ENCODE results near the gene KLHL18. TPM values are rescaled to one million over a fixed set of nuclear protein-coding genes. Genes with fewer than 3 reads are reported as not detected.

Gene KLHL18
- polyA plus RNA-seq, 3 donors = 43.4 to 63.3 (median 45.3) TPM

GRCh38 chr3:47265725-47266428 lies 16.9 kb upstream of the KLHL18 start:
- intact Hi-C loops (cut with micrococcal nuclease) = loop anchor here in 1 of 2 donors (10.0 kb wide), 1 partner anchor 49 kb away; no protein-coding TSS in a partner anchor
- Histone ChIP-seq H3K27me3 (ENCODE audit: control insufficient read depth in 2 of 2, insufficient read depth in 2 of 2, low read length in 2 of 2) (no peaks in the 10 kb centered on the region), H3K9ac (ENCODE audit: insufficient read depth, low read length, poor library complexity, severe bottlenecking) (no peak overlapping the region), H3K4me3 (replicated peaks in 1 of 3; ENCODE audit: low read depth in 2 of 3, low read length in 3 of 3) (no peak overlapping the region), H4K20me1 (ENCODE audit: insufficient read depth, low read length) (no peaks in the 10 kb centered on the region), H3K4me2 (replicated peaks; ENCODE audit: extremely low read depth, low read length, poor library complexity, severe bottlenecking) (no peak overlapping the region), H3K79me2 (ENCODE audit: insufficient read depth, low read length) (no peaks in the 10 kb centered on the region), H3K27ac (ENCODE audit: low read depth in 1 of 2, low read length in 2 of 2) (no peak overlapping the region), H3K9me3 (replicated peaks in 1 of 2; ENCODE audit: control insufficient read depth in 1 of 2, insufficient read depth in 1 of 2, low read length in 2 of 2) (no peaks in the 10 kb centered on the region), H3K36me3 (replicated peaks in 1 of 2; ENCODE audit: control insufficient read depth in 1 of 2, insufficient read depth in 2 of 2, low read length in 2 of 2) (no peaks in the 10 kb centered on the region), H2AFZ (ENCODE audit: insufficient read depth, low read depth, low read length, poor library complexity, severe bottlenecking) (no peak overlapping the region), H3K4me1 (ENCODE audit: control insufficient read depth in 1 of 2, insufficient read depth in 2 of 2, low read length in 2 of 2) (peaks cover 7 to 18% of the 10 kb centered on the region in 2 donors)
- DNase-seq = no peak
- peaks cover 28% of the 10 kb centered on the region for H3K4me1 Mint-ChIP-seq
- WGBS (ENCODE audit: insufficient coverage) = 98% methylated on average over 4 of the region's 10 CpGs
- H3K27ac Mint-ChIP-seq = no peak overlapping the region
- peaks cover 2 to 5% of the 10 kb centered on the region in 2 donors for H3K36me3 Mint-ChIP-seq
- peaks cover 0 to 4% (median 2%) of the 10 kb centered on the region in 3 donors for H3K27me3 Mint-ChIP-seq (ENCODE audit: low read depth in 3 of 3)
- no peak for TF ChIP-seq CTCF (IDR thresholded peaks at IDR 0.05)
- H3K9me3 Mint-ChIP-seq = no peaks in the 10 kb centered on the region
- H3K4me3 Mint-ChIP-seq = no peak overlapping the region

GRCh38 chr3:47266709-47267489 lies 15.8 kb upstream of the KLHL18 start:
- Histone ChIP-seq H3K27me3 (ENCODE audit: control insufficient read depth in 2 of 2, insufficient read depth in 2 of 2, low read length in 2 of 2) (no peaks in the 10 kb centered on the region), H4K20me1 (ENCODE audit: insufficient read depth, low read length) (no peaks in the 10 kb centered on the region), H3K9me3 (replicated peaks in 1 of 2; ENCODE audit: control insufficient read depth in 1 of 2, insufficient read depth in 1 of 2, low read length in 2 of 2) (no peaks in the 10 kb centered on the region), H3K9ac (ENCODE audit: insufficient read depth, low read length, poor library complexity, severe bottlenecking) (no peak overlapping the region), H3K36me3 (replicated peaks in 1 of 2; ENCODE audit: control insufficient read depth in 1 of 2, insufficient read depth in 2 of 2, low read length in 2 of 2) (no peaks in the 10 kb centered on the region), H3K79me2 (ENCODE audit: insufficient read depth, low read length) (no peaks in the 10 kb centered on the region), H2AFZ (ENCODE audit: insufficient read depth, low read depth, low read length, poor library complexity, severe bottlenecking) (no peak overlapping the region), H3K4me2 (replicated peaks; ENCODE audit: extremely low read depth, low read length, poor library complexity, severe bottlenecking) (no peak overlapping the region), H3K4me1 (ENCODE audit: control insufficient read depth in 1 of 2, insufficient read depth in 2 of 2, low read length in 2 of 2) (peaks cover 7 to 20% of the 10 kb centered on the region in 2 donors), H3K27ac (ENCODE audit: low read depth in 1 of 2, low read length in 2 of 2) (no peak overlapping the region), H3K4me3 (replicated peaks in 1 of 3; ENCODE audit: low read depth in 2 of 3, low read length in 3 of 3) (no peak overlapping the region)
- DNase-seq = peak; percentile 38 to 56 (median 53)
- H3K9me3 Mint-ChIP-seq = no peaks in the 10 kb centered on the region
- H3K4me3 Mint-ChIP-seq = no peak overlapping the region
- H3K4me1 Mint-ChIP-seq = peaks cover 24% of the 10 kb centered on the region
- TF ChIP-seq CTCF (IDR thresholded peaks at IDR 0.05) = no peak
- H3K36me3 Mint-ChIP-seq = peaks cover 4 to 12% of the 10 kb centered on the region in 2 donors
- WGBS (ENCODE audit: insufficient coverage) = 0% methylated on average over 3 of the region's 11 CpGs
- peak overlapping the region in 3 of 7 donors; percentile 47 to 65 (median 64) for H3K27ac Mint-ChIP-seq
- intact Hi-C loops (cut with micrococcal nuclease) = loop anchor here in 1 of 2 donors (10.0 kb wide), 1 partner anchor 48 kb away; no protein-coding TSS in a partner anchor
- H3K27me3 Mint-ChIP-seq (ENCODE audit: low read depth in 3 of 3) = peaks cover 0 to 4% (median 2%) of the 10 kb centered on the region in 3 donors
